Left renal pelvis (tissue), 4 donors: ENCODE data around the gene EI24. TPM values are rescaled to one million over a fixed set of nuclear protein-coding genes. Genes with fewer than 3 reads are reported as not detected.
A peak's percentile ranks its signal among the peaks of the same experiment; 100 is the strongest.
"Not testable (repeated sequence)": the region's sequence is repeated elsewhere in the genome, so short reads cannot be mapped to it uniquely, and the experiment has no call there.

Experiments
- DNase-seq, 4 donors: peaks; one replicate each; pipeline ENCODE4 v3.0.0-alpha.2; 2013; ENCODE audit warnings: low read depth in 4 of 4, low spot score in 3 of 4
- polyA plus RNA-seq, 4 donors: library from polyadenylated mRNA; unstranded; fragments of 120-200 nt; gene quantifications; one replicate each; pipeline ENCODE4 v1.2.1, GENCODE V29; 2013; ENCODE audit not compliant: insufficient read length in 4 of 4

The EI24 gene
- polyA plus RNA-seq, 4 donors, result 90.9 to 126 (median 115) TPM

- DNase-seq, result not testable (repeated sequence)
Measured at GRCh38 chr11:125577181-125577580, 7.9 kb downstream of the EI24 start.

GRCh38 chr11:125578783-125579182 is 9.5 kb downstream of the EI24 start:
- no peak for DNase-seq

- DNase-seq, result no peak
Measured at GRCh38 chr11:125579811-125580210, 10.5 kb downstream of the EI24 start.

GRCh38 chr11:125583496-125583895 is 14.2 kb downstream of the EI24 start:
- DNase-seq, result no peak

GRCh38 chr11:125585487-125585886 is 16.2 kb downstream of the EI24 start:
- DNase-seq, result no peak

GRCh38 chr11:125586623-125587022 is 17.3 kb downstream of the EI24 start:
- DNase-seq, result no peak

GRCh38 chr11:125587480-125587879 is 18.2 kb downstream of the EI24 start:
- no peak for DNase-seq

- DNase-seq, result no peak
Measured at GRCh38 chr11:125588505-125588904, 19.2 kb downstream of the EI24 start.

GRCh38 chr11:125591649-125592304 is 22.5 kb downstream of the EI24 start:
- peak in 1 of 4 donors; percentile 22 for DNase-seq

GRCh38 chr11:125592305-125593113 is 23.2 kb downstream of the EI24 start, which contains the start of gene STT3A:
Gene STT3A (plus strand): TSS chr11:125592852. CDS start chr11:125595916, 3,064 bp downstream.
- peak; percentile 99 to 100 (median 100) for DNase-seq

- DNase-seq, result peak in 1 of 4 donors; percentile 10
Measured at GRCh38 chr11:125593114-125593820, 24.0 kb downstream of the EI24 start.

- no peak for DNase-seq
Measured at GRCh38 chr11:125594958-125595357, 25.7 kb downstream of the EI24 start.

GRCh38 chr11:125600663-125601062 is 31.4 kb downstream of the EI24 start:
- no peak for DNase-seq

GRCh38 chr11:125603207-125603606 is 33.9 kb downstream of the EI24 start:
- DNase-seq, result no peak

- DNase-seq, result no peak
Measured at GRCh38 chr11:125605417-125605816, 36.1 kb downstream of the EI24 start.

GRCh38 chr11:125609545-125609944 is 40.3 kb downstream of the EI24 start:
- no peak for DNase-seq

GRCh38 chr11:125618383-125618782 is 49.1 kb downstream of the EI24 start:
- DNase-seq, result no peak

GRCh38 chr11:125621995-125622394 is 52.7 kb downstream of the EI24 start:
- DNase-seq, result no peak

GRCh38 chr11:125623064-125623463 is 53.8 kb downstream of the EI24 start:
- DNase-seq, result no peak

GRCh38 chr11:125624756-125625213 is 55.5 kb downstream of the EI24 start, which contains the start of gene CHEK1:
Gene CHEK1 (plus strand): TSS chr11:125625163. CDS start chr11:125626769, 1,606 bp downstream.
- DNase-seq, result no peak

- DNase-seq, result no peak
Measured at GRCh38 chr11:125625225-125625629, 56.0 kb downstream of the EI24 start.
